HEK293 (cell line): ENCODE data around the gene PDE2A.

Experiments
- HOXA7 ChIP-seq: sonication (generic); formaldehyde crosslinking; IDR thresholded peaks from 2 replicates; pipeline ENCODE4 v1.8.1; 2022; ENCODE audit warnings: missing genetic modification reagents, borderline replicate concordance
- REST ChIP-seq: fragments of 450-650 bp; formaldehyde crosslinking; IDR thresholded peaks from 2 replicates; pipeline ENCODE4 v1.5.1; 2016; ENCODE audit warnings: missing biosample characterization, missing genetic modification characterization
- TCF7L2 ChIP-seq: IDR thresholded peaks from 2 replicates; pipeline ENCODE4 v1.6.1; 2011; ENCODE audit warnings: low read depth, mild to moderate bottlenecking, inconsistent platforms, low read length, moderate library complexity, borderline replicate concordance
- ZFHX2 ChIP-seq: fragments of 450-650 bp; formaldehyde crosslinking; conservative IDR thresholded peaks from 2 replicates; pipeline ENCODE4 v1.5.1; 2016; ENCODE audit warnings: missing biosample characterization, missing genetic modification characterization
- ZNF394 ChIP-seq: fragments of 450-650 bp; formaldehyde crosslinking; IDR thresholded peaks from 2 replicates; pipeline ENCODE4 v1.5.1; 2016; ENCODE audit warnings: missing biosample characterization, missing genetic modification characterization, mild to moderate bottlenecking, moderate library complexity, borderline replicate concordance
- ZNF600 ChIP-seq: fragments of 450-650 bp; formaldehyde crosslinking; IDR thresholded peaks from 2 replicates; pipeline ENCODE4 v1.5.1; 2016; ENCODE audit warnings: missing biosample characterization, missing genetic modification characterization
- ZNF621 ChIP-seq: fragments of 450-650 bp; formaldehyde crosslinking; IDR thresholded peaks from 2 replicates; pipeline ENCODE4 v1.5.1; 2017; ENCODE audit warnings: missing biosample characterization, missing genetic modification characterization
- ZNF639 ChIP-seq: fragments of 450-650 bp; formaldehyde crosslinking; IDR thresholded peaks from 2 replicates; pipeline ENCODE4 v1.5.1; 2016; ENCODE audit warnings: missing biosample characterization, missing genetic modification characterization

- no peak for TF ChIP-seq ZNF639
- TF ChIP-seq ZNF600 (tag by site-specific recombination), result no peak
- no peak for TF ChIP-seq HOXA7 (CRISPR knock-in tag)
- TF ChIP-seq REST (tag by site-specific recombination), result no peak
- no peak for TF ChIP-seq TCF7L2
- 0 out of 2 replicates have a peak, but pooled peaks have one; percentile 1 for TF ChIP-seq ZFHX2 (tag by site-specific recombination)
- no peak for TF ChIP-seq ZNF394 (tag by site-specific recombination)
- no peak for TF ChIP-seq ZNF621 (tag by site-specific recombination)
Measured at GRCh38 chr11:72712841-72713240, 38.6 kb upstream of the PDE2A start.
